Fibroblast of the aortic adventitia (primary cell): ENCODE results near the gene OR9A4. TPM values are rescaled to one million over a fixed set of nuclear protein-coding genes. Genes with fewer than 3 reads are reported as not detected.

ENCODE experiments used
- DNase-seq: peaks from one replicate; pipeline ENCODE4 v3.0.0-alpha.2; 2010; ENCODE audit warnings: low read depth
- H3K4me3 ChIP-seq: 2 replicates; pipeline ENCODE4 v1.5.1; 2011; ENCODE audit warnings: low read depth, mild to moderate bottlenecking, control low read depth, low read length, moderate library complexity
- total RNA-seq: library from RNA; depleted of rRNA; stranded (reverse); fragments of >200 nt; gene quantifications from 2 replicates; pipeline ENCODE4 v1.2.3, GENCODE V29; 2012; ENCODE audit warnings: low replicate concordance
- TF ChIP-seq, protein P1 (sequence below): IDR thresholded peaks from 2 replicates; pipeline ENCODE4 v1.5.1; 2011; ENCODE audit warnings: mild to moderate bottlenecking, low read length, control low read depth, inconsistent platforms; ENCODE audit not compliant: insufficient read depth

The OR9A4 gene
- total RNA-seq, 1 donor, result not detected

DNA sequence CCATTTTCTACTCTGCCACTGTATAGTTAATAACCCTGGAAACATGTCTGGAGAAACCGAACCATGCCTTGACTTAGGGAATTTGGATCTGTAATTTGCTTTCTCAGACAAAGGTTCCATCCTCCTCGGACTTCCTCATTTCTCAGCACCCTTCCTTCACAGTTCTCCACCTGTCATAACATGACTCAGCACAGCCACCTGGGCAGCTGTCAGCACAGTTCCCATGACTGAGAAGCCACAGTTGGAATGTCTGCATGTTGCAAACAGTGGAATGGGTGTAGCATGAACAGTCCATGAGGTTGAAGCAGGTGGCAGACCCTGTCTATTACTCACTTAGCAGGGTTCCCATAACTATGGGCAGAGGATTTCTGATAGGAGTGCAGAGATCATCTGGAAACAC is 634 bp upstream of the OR9A4 start:
- no peak for DNase-seq

DNA sequence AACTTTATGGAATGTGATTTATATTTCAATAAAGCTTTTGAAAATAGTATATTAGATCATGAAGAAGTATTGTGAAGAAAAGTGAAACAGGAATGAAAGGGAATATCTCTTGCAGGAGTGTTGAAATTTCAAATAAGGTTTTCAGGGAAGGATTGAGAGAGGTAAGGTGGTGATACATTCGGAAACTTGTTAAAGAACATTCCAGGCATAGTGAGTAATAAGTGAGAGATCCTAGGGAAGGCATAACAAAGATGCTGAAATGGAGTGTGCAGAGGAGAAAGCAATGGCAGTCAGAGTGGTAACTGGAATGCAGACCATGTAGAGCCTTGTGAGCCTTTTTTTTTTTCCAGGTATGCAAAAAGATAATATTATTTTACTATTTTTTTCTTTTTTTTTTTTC is 4.1 kb downstream of the OR9A4 start:
- H3K4me3 ChIP-seq, result no peak overlapping the region
- TF ChIP-seq, protein P1, sequence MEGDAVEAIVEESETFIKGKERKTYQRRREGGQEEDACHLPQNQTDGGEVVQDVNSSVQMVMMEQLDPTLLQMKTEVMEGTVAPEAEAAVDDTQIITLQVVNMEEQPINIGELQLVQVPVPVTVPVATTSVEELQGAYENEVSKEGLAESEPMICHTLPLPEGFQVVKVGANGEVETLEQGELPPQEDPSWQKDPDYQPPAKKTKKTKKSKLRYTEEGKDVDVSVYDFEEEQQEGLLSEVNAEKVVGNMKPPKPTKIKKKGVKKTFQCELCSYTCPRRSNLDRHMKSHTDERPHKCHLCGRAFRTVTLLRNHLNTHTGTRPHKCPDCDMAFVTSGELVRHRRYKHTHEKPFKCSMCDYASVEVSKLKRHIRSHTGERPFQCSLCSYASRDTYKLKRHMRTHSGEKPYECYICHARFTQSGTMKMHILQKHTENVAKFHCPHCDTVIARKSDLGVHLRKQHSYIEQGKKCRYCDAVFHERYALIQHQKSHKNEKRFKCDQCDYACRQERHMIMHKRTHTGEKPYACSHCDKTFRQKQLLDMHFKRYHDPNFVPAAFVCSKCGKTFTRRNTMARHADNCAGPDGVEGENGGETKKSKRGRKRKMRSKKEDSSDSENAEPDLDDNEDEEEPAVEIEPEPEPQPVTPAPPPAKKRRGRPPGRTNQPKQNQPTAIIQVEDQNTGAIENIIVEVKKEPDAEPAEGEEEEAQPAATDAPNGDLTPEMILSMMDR, result no peak
- no peak for DNase-seq

More for the DNA sequence above, 634 bp upstream of the OR9A4 start:
- TF ChIP-seq, protein P1, result no peak
- H3K4me3 ChIP-seq, result no peak overlapping the region

DNA sequence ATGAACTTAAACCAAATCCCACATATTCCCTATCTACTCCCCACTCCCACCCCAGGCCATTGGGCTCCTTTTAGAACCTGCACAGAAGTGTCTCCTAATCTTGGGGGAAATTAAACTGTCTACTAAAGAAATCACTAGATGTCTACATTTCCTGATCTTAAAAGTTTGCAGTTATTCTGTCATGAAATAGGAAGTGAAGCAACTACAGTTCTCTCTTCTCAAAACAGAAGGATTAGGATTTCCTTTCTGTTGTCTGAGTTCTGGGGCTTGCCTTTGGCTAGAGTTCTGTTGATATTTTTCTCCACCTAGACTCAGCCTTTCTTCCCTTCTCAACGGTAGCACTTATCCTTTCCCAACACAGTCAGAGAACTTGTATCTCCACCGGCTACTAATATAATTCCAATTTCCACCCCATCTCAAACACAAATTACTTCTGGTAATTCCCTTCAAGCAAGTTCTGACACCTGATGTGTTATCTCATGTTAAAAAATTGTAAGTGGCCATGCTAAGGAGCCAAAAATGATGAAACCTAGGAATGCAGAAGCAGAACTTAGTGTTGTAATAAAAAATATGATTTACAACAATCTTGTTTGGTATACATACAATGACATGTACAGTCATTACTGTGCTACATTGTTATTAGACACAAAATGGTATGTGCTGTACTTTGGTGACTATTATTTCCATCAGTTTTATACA is 12.1 kb downstream of the OR9A4 start:
- H3K4me3 ChIP-seq, result no peak overlapping the region
- no peak for DNase-seq
- TF ChIP-seq, protein P1, result no peak

DNA sequence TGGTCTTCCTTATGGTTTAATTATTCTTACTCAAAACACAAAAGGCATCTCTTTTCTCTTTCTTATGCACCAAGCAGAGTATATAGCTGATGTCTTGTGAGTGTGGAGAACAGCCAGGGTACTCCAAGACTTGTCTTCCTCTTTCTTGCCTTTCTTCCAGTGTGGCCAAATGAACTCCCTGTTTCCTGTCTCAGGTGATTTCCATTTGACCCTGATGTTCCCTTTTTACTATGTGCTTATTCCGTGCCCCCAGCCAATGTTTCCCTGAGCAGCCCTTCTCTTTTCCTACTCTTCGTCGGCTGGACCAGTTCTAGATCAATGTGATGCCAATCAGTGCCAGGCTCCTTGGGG is 12.6 kb downstream of the OR9A4 start:
- H3K4me3 ChIP-seq, result no peak overlapping the region
- TF ChIP-seq, protein P1, result no peak
- DNase-seq, result no peak

DNA sequence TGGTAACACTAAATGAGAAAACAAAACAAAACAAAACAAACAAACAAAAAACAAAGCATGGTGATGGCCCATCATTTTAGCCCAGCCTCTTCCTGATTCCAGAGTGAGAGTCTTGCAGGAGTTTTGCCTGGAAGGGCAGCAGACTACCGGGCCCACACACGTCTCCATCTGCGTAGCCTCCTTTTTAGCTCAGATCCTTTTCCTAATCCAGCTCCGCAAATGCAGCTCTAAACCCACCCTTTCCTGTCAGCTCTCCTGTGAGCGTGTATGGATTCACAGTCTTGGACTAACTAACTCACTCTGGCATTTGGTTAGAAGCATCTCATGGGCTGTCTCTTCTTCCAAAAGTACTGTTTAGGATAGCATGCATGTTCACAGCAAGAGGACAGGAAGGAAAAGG is 14.0 kb downstream of the OR9A4 start:
- H3K4me3 ChIP-seq, result no peak overlapping the region
- no peak for DNase-seq
- TF ChIP-seq, protein P1, result no peak

DNA sequence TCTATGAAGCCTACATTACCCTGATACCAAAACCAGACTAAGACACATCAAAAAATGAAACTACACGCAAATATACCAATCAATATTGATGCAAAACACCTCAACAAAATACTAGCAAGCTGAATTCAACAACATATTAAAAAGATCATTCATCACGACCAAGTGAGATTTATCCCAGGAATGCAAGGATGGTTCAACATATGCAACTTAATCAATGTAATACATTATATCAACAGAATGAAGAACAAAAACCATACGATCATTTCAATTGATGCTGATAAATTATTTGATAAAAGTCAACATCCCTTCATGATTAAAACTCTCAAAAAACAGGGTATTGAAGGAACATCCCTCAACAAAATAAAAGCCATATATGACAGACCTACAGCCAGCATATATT is 24.9 kb downstream of the OR9A4 start:
- TF ChIP-seq, protein P1, result no peak
- H3K4me3 ChIP-seq, result no peak overlapping the region
- no peak for DNase-seq

DNA sequence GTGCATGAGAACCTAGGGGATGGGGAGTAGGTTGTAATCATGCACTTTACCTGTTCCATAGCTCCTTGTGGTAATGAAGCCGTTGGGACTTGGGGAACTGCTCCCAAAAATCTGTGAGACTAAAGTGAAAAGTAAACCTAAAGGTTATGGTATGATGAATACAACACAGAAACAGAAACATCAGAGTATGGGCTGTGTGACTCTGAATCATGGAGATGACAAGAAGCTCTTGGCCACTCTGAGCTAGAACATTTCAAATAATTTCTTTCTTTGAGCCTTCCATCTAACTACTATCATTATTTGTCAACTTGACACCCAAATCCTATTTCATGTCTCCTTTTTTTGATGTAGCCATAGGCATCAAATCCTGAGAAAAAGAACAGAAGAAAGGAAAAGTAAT is 27.6 kb downstream of the OR9A4 start:
- DNase-seq, result no peak
- TF ChIP-seq, protein P1, result no peak
- H3K4me3 ChIP-seq, result no peak overlapping the region
